CD4-positive, alpha-beta T cell treated with Interferon alpha-2 for 1 hour (primary cell): Measurements from ENCODE around the gene ITPRIPL2.

Source experiments
- DNase-seq, 2 donors: peaks; one replicate each; pipeline ENCODE4 v3.0.0-alpha.2; 2020 to 2022

The ITPRIPL2 gene

GRCh38 chr16:19123535-19124178 is 9.9 kb downstream of the ITPRIPL2 start:
- no peak for DNase-seq

- DNase-seq = no peak
These were observed 12.5 kb downstream of the ITPRIPL2 start for GRCh38 chr16:19126300-19126699.

- DNase-seq = no peak
These were observed 13.4 kb downstream of the ITPRIPL2 start for GRCh38 chr16:19127205-19127604.

- no peak for DNase-seq
These were observed 13.9 kb downstream of the ITPRIPL2 start for GRCh38 chr16:19127674-19128131.

DNA sequence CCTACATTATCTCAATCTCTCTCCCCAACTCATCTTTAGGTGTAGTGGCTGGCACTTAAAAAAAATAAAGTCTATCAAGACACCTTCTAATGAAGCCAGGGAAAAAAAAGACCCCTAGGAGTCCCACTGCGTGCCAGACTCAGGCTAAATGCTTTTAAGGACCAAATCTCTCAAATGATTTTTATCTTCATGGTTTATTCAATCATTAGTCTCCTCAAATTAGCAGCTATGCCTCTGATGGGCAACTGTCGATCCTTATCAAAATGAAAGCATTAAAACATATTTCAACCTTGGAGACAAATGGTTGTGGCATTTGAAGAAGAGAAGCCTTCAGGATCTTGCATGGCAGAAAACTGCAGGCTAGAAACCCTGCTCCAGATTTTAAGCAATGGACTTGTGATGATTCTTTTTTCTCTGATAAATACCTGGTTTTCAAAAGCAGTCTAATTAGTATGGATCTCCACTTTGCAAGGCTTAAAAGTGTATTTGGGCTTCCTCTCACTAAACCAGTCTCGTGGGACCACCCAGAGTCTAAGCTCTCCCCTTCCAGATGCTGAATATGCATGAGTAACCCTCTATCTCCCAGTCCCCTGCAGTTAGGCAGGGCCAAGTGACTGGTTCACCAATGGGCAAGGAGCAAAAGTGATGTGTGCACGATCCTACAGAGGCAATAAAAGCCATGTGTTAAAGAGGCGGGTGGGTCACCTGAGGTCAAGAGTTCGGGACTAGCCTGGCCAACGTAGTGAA is 14.9 kb downstream of the ITPRIPL2 start:
- DNase-seq = no peak

DNA sequence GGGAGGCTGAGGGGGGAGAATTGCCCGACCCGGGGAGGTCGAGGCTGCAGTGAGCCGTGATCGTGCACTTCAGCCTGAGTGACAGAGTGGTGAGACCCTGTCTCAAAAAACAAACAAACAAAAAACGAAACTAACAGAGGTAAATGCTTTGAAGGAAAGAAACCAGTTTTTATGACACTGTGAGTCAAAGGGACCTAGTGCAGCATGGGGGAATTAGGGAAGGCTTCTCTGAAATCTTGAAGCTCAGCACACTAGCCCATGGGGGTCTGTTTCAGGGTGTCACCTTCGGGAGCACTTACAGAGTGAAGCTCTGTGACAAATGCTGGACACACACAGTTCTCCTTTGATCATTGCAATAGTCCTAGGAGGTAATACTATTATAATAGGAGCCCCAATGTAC is 16.6 kb downstream of the ITPRIPL2 start:
- DNase-seq = no peak

GRCh38 chr16:19130852-19131824 is 17.4 kb downstream of the ITPRIPL2 start:
- no peak for DNase-seq

DNA sequence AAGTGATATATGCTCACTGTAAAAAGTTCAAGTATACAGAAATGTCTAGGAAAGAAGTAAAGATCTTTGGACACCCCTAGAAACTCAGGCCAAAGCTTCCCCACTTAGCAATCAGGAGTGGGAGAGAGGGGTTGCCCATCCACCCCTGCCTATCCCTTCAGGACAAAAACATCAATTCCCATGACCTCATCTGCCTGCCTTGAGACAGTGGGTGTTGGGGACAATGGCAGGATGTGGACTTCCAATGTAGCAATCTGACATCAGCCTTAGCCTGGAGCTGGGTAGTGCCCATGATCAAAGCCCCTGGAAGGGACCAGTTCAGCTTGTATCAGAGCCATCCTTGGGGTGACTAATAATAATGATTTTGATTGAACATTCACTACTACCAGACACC is 18.1 kb downstream of the ITPRIPL2 start:
- DNase-seq = no peak

- no peak for DNase-seq
These were observed 18.5 kb downstream of the ITPRIPL2 start for GRCh38 chr16:19132255-19132654.

- no peak for DNase-seq
These were observed 19.1 kb downstream of the ITPRIPL2 start for GRCh38 chr16:19132898-19133297.

DNA sequence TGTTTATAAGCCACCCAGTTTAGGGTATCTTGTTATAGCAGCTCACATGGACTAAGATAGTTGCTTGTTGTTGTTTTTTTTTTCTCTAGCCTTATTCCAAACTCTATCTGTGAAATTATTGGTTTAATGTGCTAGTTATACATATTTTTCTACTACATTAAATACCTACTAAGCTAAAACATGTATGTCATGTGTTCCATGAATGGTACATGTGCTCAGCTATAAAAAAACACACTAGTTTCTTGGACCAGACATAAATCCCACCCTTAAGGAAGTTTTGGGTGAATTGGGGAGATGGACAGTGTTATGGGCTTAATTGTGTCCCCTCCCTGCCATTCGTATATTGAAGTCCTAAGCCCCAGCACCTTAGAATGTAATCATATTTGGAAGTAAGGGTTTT is 19.8 kb downstream of the ITPRIPL2 start:
- no peak for DNase-seq

GRCh38 chr16:19135201-19135842 is 21.6 kb downstream of the ITPRIPL2 start:
- DNase-seq = no peak

- DNase-seq = no peak
These were observed 22.2 kb downstream of the ITPRIPL2 start for GRCh38 chr16:19135896-19136438.

GRCh38 chr16:19136549-19137196 is 22.9 kb downstream of the ITPRIPL2 start:
- DNase-seq = no peak

DNA sequence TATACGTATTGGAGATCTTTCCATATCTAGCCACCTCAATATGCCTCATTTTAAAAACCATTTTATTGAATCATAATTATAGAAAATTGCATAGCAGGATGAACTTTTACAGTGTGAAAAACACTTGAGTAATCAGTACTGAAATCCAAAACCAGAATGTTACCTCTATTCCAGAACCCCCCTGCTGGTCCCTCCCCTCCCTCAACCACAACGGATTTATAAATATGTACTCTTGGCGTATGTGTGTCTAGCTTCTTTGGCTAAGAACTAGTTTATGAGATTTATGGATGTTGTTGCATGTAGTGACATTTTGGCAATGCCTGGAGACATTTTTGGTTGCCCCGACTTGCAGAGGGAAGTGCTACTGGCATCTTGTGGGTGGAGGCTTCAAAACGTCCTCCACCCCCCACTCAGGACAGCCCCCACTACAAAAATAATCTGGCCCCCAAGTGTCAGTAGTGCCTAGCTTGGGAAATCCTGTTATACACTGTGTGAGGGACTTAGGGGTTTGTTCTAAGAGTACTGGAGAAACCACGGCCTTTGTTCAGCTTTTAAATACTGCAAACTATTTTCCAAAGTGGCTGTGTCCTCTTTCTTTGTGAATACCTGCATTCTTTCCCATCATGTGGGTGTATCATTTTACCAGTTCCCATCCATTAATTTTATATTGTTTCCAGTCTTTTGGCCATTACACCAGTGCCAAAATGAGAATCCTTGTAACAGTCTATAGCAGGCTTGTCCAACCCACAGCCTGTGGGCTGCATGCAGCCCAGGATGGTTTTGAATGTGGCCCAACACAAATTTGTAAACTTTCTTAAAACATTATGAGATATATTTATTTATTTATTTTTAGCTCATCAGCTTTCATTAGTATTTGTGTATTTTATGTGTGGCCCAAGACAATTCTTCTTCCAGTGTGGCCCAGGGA is 23.7 kb downstream of the ITPRIPL2 start:
- DNase-seq = no peak

- DNase-seq = no peak
These were observed 24.8 kb downstream of the ITPRIPL2 start for GRCh38 chr16:19138601-19139000.

- DNase-seq = no peak
These were observed 25.8 kb downstream of the ITPRIPL2 start for GRCh38 chr16:19139436-19140091.

- DNase-seq = no peak
These were observed 26.6 kb downstream of the ITPRIPL2 start for GRCh38 chr16:19140396-19140795.

DNA sequence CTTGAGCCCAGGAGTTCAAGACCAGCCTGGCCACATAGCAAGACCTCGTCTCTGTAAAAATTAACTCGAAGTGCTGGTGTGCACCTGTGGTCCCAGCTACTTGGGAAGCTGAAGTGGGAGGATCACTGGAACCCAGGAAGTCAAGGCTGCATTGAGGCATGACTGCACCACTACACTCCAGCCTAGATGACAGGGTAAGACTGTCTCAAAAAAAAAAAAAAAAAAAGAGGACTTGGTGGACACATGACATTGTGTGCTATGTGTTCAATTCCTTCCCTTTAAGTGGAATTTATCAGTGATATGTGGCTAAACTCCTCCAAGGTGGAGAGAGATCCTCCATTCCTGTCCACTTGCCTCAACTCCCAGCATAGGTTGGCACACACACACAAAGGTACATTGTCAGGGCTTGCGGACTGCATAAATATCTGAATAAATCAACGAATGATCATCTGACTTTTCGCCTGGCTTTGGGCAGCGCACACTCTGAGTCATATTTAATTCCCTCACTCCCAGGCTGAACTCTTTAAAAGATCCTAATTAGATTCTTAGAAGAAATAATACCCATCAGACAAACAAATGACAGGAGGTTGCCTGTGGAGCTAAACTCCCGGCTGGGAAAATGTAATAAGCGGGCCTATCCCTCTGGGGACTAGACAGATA is 29.3 kb downstream of the ITPRIPL2 start:
- DNase-seq = no peak

DNA sequence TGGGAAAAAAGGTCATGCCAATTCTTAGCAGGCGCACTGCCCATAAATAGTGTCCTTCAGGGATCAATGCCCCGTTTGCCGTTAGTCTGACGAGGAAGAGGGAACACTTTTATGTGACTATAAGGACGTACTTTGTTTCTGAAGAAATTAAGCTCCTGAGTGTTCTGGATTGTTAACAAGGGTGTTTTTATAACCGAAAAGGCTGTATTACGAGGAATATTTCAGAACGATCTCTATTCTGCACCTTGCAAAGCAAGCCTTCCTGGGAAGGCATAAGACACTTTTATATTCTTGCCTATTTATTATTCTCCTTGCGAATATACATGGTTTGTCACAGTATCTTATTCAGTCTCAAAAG is 29.8 kb downstream of the ITPRIPL2 start:
- no peak for DNase-seq
